Measurements from ENCODE around the gene ELOVL4. TPM values are rescaled to one million over a fixed set of nuclear protein-coding genes. Genes with fewer than 3 reads are reported as not detected.

ELOVL4 gene
- total and polyA plus RNA-seq, 12 donors: 0.07 to 0.45 (median 0.19) TPM; not detected in 1

- TF ChIP-seq CTCF (IDR thresholded peaks at IDR 0.05): peak in 7 of 9 donors; percentile 23 to 62 (median 38)
- no peak overlapping the region for H3K27ac ChIP-seq
- 17% methylated on average over 6 of the region's 6 CpGs for WGBS, 2 donors
- DNase-seq (peak in 1 of 2 donors; percentile 9), ATAC-seq (no peak)
- intact Hi-C loops (cut with DNase I): loop anchor here in 5 of 10 donors (2.0 to 10.0 kb wide), 4 partner anchors 136 to 148 kb away; no protein-coding TSS in a partner anchor
- no peaks in the 10 kb centered on the region for H3K36me3 ChIP-seq
- no peaks in the 10 kb centered on the region for H3K9me3 ChIP-seq
- H3K27me3 ChIP-seq: peaks cover 0 to 60% (median 38%) of the 10 kb centered on the region in 7 donors
- peaks cover 0 to 22% (median 13%) of the 10 kb centered on the region in 9 donors for H3K4me1 ChIP-seq
- H3K4me3 ChIP-seq: no peak overlapping the region
These were observed 1.9 kb upstream of the ELOVL4 start for GRCh38 chr6:79949233-79949632.

GRCh38 chr6:79946272-79947190 is 822 bp downstream of the ELOVL4 start:
- ATAC-seq (peak; percentile 32 to 42 (median 36)), DNase-seq (no peak)
- peak overlapping the region; percentile 23 to 74 (median 62) for H3K4me3 ChIP-seq
- peak in 2 of 9 donors; percentile 3 to 15 for TF ChIP-seq CTCF (IDR thresholded peaks at IDR 0.05)
- H3K36me3 ChIP-seq: no peaks in the 10 kb centered on the region
- intact Hi-C loops (cut with DNase I): loop anchor here in 4 of 10 donors (5.0 to 10.0 kb wide), 3 partner anchors 138 to 151 kb away; no protein-coding TSS in a partner anchor
- H3K4me1 ChIP-seq: peaks cover 0 to 22% (median 13%) of the 10 kb centered on the region in 9 donors
- WGBS, 2 donors: 2 to 3% methylated on average over 38 of the region's 38 CpGs
- no peak overlapping the region for H3K27ac ChIP-seq
- H3K27me3 ChIP-seq: peaks cover 0 to 74% (median 46%) of the 10 kb centered on the region in 7 donors
- H3K9me3 ChIP-seq: no peaks in the 10 kb centered on the region

- Histone ChIP-seq H3K27me3 (peaks cover 0 to 52% (median 41%) of the 10 kb centered on the region in 7 donors), H3K4me1 (peaks cover 0 to 22% (median 13%) of the 10 kb centered on the region in 9 donors), H3K36me3 (no peaks in the 10 kb centered on the region), H3K4me3 (no peak overlapping the region), H3K9me3 (no peaks in the 10 kb centered on the region), H3K27ac (no peak overlapping the region)
- DNase-seq (no peak), ATAC-seq (no peak)
- TF ChIP-seq CTCF (IDR thresholded peaks at IDR 0.05): no peak
- intact Hi-C loops (cut with DNase I): loop anchor here in 1 of 10 donors (10.0 kb wide), 1 partner anchor 142 kb away; no protein-coding TSS in a partner anchor
- WGBS, 2 donors: 89 to 100% methylated on average over 1 of the region's 1 CpG
These were observed 4.2 kb downstream of the ELOVL4 start for GRCh38 chr6:79943133-79943532.

- no peak for ATAC-seq
- no peak for TF ChIP-seq CTCF (IDR thresholded peaks at IDR 0.05)
- Histone ChIP-seq H3K4me1 (peaks cover 0 to 10% (median 5%) of the 10 kb centered on the region in 9 donors), H3K9me3 (no peaks in the 10 kb centered on the region), H3K27me3 (peaks cover 0 to 37% (median 26%) of the 10 kb centered on the region in 7 donors), H3K4me3 (no peak overlapping the region), H3K36me3 (no peaks in the 10 kb centered on the region), H3K27ac (no peak overlapping the region)
- no peak for DNase-seq
- WGBS, 2 donors: 76 to 77% methylated on average over 5 of the region's 5 CpGs
- intact Hi-C loops (cut with DNase I): loop anchor here in 1 of 10 donors (10.0 kb wide), 1 partner anchor 143 kb away; no protein-coding TSS in a partner anchor
These were observed 5.7 kb downstream of the ELOVL4 start for GRCh38 chr6:79941489-79942151.
